MCF 10A (cell line): ENCODE data around the gene CCDC150. TPM values are rescaled to one million over a fixed set of nuclear protein-coding genes. Genes with fewer than 3 reads are reported as not detected.
A peak's percentile ranks its signal among the peaks of the same experiment; 100 is the strongest.

Experiments
- Bru-seq: library from RNA; stranded (reverse); fragments of 400-500 nt; gene quantifications from one replicate; lab custom pipeline; 2021; lab: Mats Ljungman, UMichigan
- BruChase-seq, 2 experiments: library from RNA; stranded (reverse); fragments of 400-500 nt; gene quantifications; one replicate each; lab custom pipeline; 2021; lab: Mats Ljungman, UMichigan
- BruUV-seq: library from RNA; stranded (reverse); fragments of 400-500 nt; replicated peaks from 2 replicates; lab custom pipeline; 2021; lab: Mats Ljungman, UMichigan
- CTCF ChIA-PET: fragments of 300-600 bp; sonication (Branson Sonifier 250); formaldehyde crosslinking; extraction: SDS; loops from one replicate; lab custom pipeline; 2021; ENCODE audit warnings: antibody characterized with exemption, inconsistent platforms; lab: Yijun Ruan, JAX
- POLR2A ChIA-PET: fragments of 300-600, 350-650 bp; sonication (Branson Sonifier 250); formaldehyde crosslinking; extraction: SDS; loops from one replicate; lab custom pipeline; 2020; ENCODE audit warnings: antibody characterized with exemption, inconsistent platforms; lab: Yijun Ruan, JAX
- DNase-seq: peaks from one replicate; pipeline ENCODE4 v3.0.0-alpha.2; 2018; ENCODE audit not compliant: unreplicated experiment
- H3K27ac Mint-ChIP-seq: one replicate; pipeline ENCODE4 v1.8.0; 2022; ENCODE audit warnings: mild to moderate bottlenecking, low read depth, mixed read lengths; ENCODE audit not compliant: unreplicated experiment
- H3K27me3 Mint-ChIP-seq: one replicate; pipeline ENCODE4 v1.8.0; 2022; ENCODE audit warnings: mixed read lengths; ENCODE audit not compliant: insufficient read depth, unreplicated experiment
- H3K36me3 Mint-ChIP-seq: one replicate; pipeline ENCODE4 v1.8.0; 2022; ENCODE audit warnings: mild to moderate bottlenecking, moderate library complexity, mixed read lengths; ENCODE audit not compliant: insufficient read depth, unreplicated experiment
- H3K4me1 Mint-ChIP-seq: one replicate; pipeline ENCODE4 v1.8.0; 2022; ENCODE audit warnings: mixed read lengths; ENCODE audit not compliant: insufficient read depth, unreplicated experiment
- H3K4me3 Mint-ChIP-seq: one replicate; pipeline ENCODE4 v1.8.0; 2022; ENCODE audit warnings: mild to moderate bottlenecking, moderate library complexity, mixed read lengths; ENCODE audit not compliant: unreplicated experiment
- H3K9me3 Mint-ChIP-seq: one replicate; pipeline ENCODE4 v1.8.0; 2022; ENCODE audit warnings: mixed read lengths; ENCODE audit not compliant: unreplicated experiment
- intact Hi-C: fragments of 100-400 bp; cut with micrococcal nuclease; formaldehyde crosslinking; loops from 2 replicates; pipeline ENCODE4 v1.14.1; 2022
- long read RNA-seq: library from polyadenylated mRNA; stranded (forward); transcript quantifications from one replicate; pipeline ENCODE4 v2.0.0, GENCODE V29; 2022
- total RNA-seq: library from RNA; stranded (reverse); gene quantifications from 2 replicates; pipeline ENCODE4 v1.2.3, GENCODE V29; 2022
- TF ChIP-seq, protein P1 (sequence below): fragments of 200-600 bp; IDR thresholded peaks from one replicate; pipeline ENCODE4 v1.8.0; 2022; ENCODE audit warnings: antibody characterized with exemption, mild to moderate bottlenecking; ENCODE audit not compliant: unreplicated experiment

CCDC150 gene
- total RNA-seq (5.5 and 8.1 TPM in 2 replicates), Bru-seq, nascent RNA (percentile 49 among the genes with signal in this experiment), BruChase-seq, experiment 1, labeled RNA remaining after a 6-hour chase (percentile 39 among the genes with signal in this experiment), BruChase-seq, experiment 2, labeled RNA remaining after a 2-hour chase (percentile 50 among the genes with signal in this experiment)
- long read RNA-seq, partial matches to known transcripts: 1 of 6 reads
- long read RNA-seq, other reads (novel, unspliced or antisense): 5 of 6 reads

DNA sequence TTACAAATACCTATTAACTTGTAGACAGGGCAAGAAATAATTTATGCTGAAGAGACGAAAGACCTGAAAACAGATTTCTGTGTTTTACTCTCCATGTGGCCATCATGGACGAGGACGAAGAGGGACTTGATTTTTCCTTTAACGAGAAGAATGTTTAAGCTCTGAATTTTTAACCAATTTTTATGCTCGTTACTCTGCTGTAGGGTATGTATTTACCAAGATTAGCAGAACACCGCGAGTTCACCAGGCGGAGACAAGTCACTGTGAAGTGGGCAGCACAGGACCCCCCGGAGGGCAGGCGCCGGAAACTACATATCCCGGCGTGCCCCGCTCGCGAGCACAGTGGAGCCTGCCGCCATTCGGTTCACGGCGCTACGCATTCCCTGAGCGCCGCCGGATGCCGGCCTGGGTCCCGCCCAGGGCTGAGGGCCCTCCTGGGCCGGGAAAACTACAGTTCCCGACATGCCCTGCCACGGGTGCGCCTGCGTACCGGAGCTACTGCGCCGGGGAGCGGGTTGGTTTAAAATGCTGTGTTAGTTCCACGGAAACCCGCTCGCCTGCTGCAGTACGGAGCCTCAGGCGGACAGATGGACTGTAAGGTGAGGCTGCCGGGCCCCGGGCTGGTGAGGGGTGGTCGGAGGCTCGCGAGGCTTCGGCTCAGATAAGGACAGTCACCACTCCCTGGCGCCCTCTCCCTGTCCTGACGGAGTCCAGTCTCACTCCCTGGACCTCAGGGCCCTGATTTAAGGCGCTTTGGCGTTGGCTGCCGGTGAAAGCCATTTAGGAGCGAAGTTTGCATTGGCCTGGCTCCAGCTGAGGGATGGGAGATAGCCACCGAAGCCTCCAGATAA is at the start of gene CCDC150:
Gene CCDC150 (plus strand): TSS at position 536 of the 851 bp plus-strand sequence. CDS start 52 bp downstream, at position 588.
- POLR2A ChIA-PET: interaction anchor here (0.6 to 2.4 kb wide), 8 partner anchors 12 to 796 kb away, joined by 3 to 8 read pairs (median 4); partner anchors contain the start of genes GTF3C3 and SF3B1
- H3K27ac Mint-ChIP-seq: peak within 1 kb of the TSS; percentile 71

DNA sequence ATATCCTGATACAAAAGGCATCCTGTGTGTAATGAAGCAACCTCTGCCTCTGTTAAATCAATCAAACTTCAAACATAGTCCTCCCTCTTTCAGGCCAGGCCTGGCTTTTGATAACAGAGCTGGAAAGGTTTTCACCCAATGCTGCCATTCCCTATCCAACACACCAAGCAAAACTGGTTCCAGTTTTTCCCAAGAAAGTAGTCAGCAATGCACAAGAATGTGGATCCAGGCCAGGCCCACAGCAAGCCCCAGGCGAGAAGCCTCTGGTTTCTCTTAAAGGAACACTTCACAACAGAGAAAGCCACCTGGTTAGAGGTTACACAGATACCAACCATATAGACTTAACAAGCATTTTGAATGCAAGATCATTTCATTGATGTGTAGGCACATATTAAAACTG is 49.2 kb upstream of the CCDC150 start:
- POLR2A ChIA-PET: interaction anchor here (0.6 to 1.0 kb wide), 3 partner anchors 11 to 86 kb away, joined by 3 read pairs; no protein-coding TSS in a partner anchor
- Mint-ChIP-seq H3K27ac (peak overlapping the region; percentile 46), H3K4me1 (peaks cover 16% of the 10 kb centered on the region), H3K36me3 (peaks cover 11% of the 10 kb centered on the region), H3K27me3 (no peaks in the 10 kb centered on the region), H3K4me3 (no peak overlapping the region), H3K9me3 (no peaks in the 10 kb centered on the region)
- CTCF ChIA-PET: interaction anchor here (0.6 to 0.8 kb wide), 2 partner anchors 19 to 104 kb away, joined by 3 to 4 read pairs; no protein-coding TSS in a partner anchor
- TF ChIP-seq, protein P1, sequence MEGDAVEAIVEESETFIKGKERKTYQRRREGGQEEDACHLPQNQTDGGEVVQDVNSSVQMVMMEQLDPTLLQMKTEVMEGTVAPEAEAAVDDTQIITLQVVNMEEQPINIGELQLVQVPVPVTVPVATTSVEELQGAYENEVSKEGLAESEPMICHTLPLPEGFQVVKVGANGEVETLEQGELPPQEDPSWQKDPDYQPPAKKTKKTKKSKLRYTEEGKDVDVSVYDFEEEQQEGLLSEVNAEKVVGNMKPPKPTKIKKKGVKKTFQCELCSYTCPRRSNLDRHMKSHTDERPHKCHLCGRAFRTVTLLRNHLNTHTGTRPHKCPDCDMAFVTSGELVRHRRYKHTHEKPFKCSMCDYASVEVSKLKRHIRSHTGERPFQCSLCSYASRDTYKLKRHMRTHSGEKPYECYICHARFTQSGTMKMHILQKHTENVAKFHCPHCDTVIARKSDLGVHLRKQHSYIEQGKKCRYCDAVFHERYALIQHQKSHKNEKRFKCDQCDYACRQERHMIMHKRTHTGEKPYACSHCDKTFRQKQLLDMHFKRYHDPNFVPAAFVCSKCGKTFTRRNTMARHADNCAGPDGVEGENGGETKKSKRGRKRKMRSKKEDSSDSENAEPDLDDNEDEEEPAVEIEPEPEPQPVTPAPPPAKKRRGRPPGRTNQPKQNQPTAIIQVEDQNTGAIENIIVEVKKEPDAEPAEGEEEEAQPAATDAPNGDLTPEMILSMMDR: no peak
- intact Hi-C loops: no loop called here
- DNase-seq: peak; percentile 20
- BruUV-seq: no TSS peak

More for the DNA sequence above, at the start of gene CCDC150:
- intact Hi-C loops: loop anchor here (2.0 to 5.0 kb wide), 3 partner anchors 39 to 237 kb away; partner anchors contain the start of gene HECW2
- BruUV-seq: no TSS peak
- Mint-ChIP-seq H3K36me3 (no peaks in the 10 kb centered on the region), H3K9me3 (no peaks in the 10 kb centered on the region), H3K4me3 (peak within 1 kb of the TSS; percentile 94), H3K27me3 (no peaks in the 10 kb centered on the region), H3K4me1 (peaks cover 16% of the 10 kb centered on the region)
- TF ChIP-seq, protein P1: no peak
- peak; percentile 94 for DNase-seq
- CTCF ChIA-PET: interaction anchor here (0.6 to 1.5 kb wide), 10 partner anchors 11 to 206 kb away, joined by 3 to 6 read pairs (median 4); partner anchors contain the start of gene HECW2

DNA sequence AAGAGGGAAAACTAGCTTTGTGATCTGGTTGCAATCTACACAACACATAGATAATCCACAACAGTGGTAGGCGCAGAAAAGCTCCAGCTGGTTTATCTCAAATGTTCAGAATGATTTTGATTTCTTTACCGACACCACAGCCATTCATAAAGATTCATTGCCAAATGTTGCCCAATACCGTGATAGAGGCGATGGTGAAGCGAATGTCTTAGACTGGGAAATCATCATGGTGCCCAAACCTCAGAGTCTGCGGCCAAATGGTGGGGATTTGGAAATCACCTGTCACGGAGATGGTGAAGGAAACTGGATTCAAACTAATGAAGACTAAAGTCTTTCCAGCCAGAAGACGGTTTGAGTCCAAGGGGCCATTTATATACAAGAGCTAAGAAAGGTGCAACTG is 48.5 kb upstream of the CCDC150 start:
- TF ChIP-seq, protein P1: no peak
- ChIA-PET POLR2A (interaction anchor here (1.0 kb wide), 1 partner anchor 10 kb away, joined by 3 read pairs; no protein-coding TSS in a partner anchor), CTCF (interaction anchor here (0.6 to 2.4 kb wide), 11 partner anchors 10 to 992 kb away, joined by 3 to 14 read pairs (median 4); no protein-coding TSS in a partner anchor)
- no peak for DNase-seq
- no peaks in the 10 kb centered on the region for H3K27me3 Mint-ChIP-seq
- no peaks in the 10 kb centered on the region for H3K9me3 Mint-ChIP-seq
- peaks cover 16% of the 10 kb centered on the region for H3K4me1 Mint-ChIP-seq
- no peak overlapping the region for H3K27ac Mint-ChIP-seq
- no peak overlapping the region for H3K4me3 Mint-ChIP-seq
- BruUV-seq: no TSS peak
- intact Hi-C loops: no loop called here
- H3K36me3 Mint-ChIP-seq: peaks cover 11% of the 10 kb centered on the region
